ENCODE data around the gene SSB. TPM values are rescaled to one million over a fixed set of nuclear protein-coding genes. Genes with fewer than 3 reads are reported as not detected.

The SSB gene
- total and polyA plus RNA-seq, 2 of the 4 experiments (the other 2 are of a cell fraction): 41.2 to 75.5 TPM

GRCh38 chr2:169823996-169824372 lies 25.3 kb downstream of the SSB start (continued):
- no peak for TF ChIP-seq POLR2A (IDR thresholded peaks at IDR 0.05; ENCODE audit: low read depth, low read length)

- Histone ChIP-seq H3K9me3 (ENCODE audit: control insufficient read depth, insufficient read depth, low read length) (no peaks in the 10 kb centered on the region), H3K18ac (ENCODE audit: low read depth, low read length) (peak within 1 kb of the TSS; percentile 26), H2BK120ac (ENCODE audit: low read depth, low read length) (peak within 1 kb of the TSS; percentile 75), H4K8ac (ENCODE audit: low read depth in 2 of 2, low read length in 2 of 2) (peak within 1 kb of the TSS; percentile 66 to 73), H2BK5ac (ENCODE audit: low read depth, low read length, poor library complexity, severe bottlenecking) (peak within 1 kb of the TSS; percentile 78), H3K9ac (ENCODE audit: low read depth, low read length) (peak within 1 kb of the TSS; percentile 79), H3K23ac (ENCODE audit: low read depth, low read length) (peak within 1 kb of the TSS; percentile 96), H3K27ac (ENCODE audit: insufficient read depth, low read length) (peak within 1 kb of the TSS; percentile 88), H2BK15ac (ENCODE audit: low read depth, low read length) (peak within 1 kb of the TSS; percentile 12; the same call in 1 of the 3 replicates), H4K20me1 (ENCODE audit: insufficient read depth, low read length) (peaks cover 17% of the 10 kb centered on the region), H4K91ac (ENCODE audit: insufficient read depth, low read depth, low read length) (peak within 1 kb of the TSS; percentile 46), H3K27me3 (ENCODE audit: control insufficient read depth, insufficient read depth, low read length) (no peaks in the 10 kb centered on the region), H3K4ac (ENCODE audit: low read depth, low read length) (peak within 1 kb of the TSS; percentile 74), H3K56ac (ENCODE audit: extremely low read depth, insufficient read depth, low read length) (peak within 1 kb of the TSS; percentile 75; the same call in 1 of the 2 replicates), H3K4me3 (ENCODE audit: insufficient read depth, low read depth, low read length) (peak within 1 kb of the TSS; percentile 72), H3K14ac (replicated peaks; ENCODE audit: low read depth, low read length) (peak within 1 kb of the TSS; percentile 53), H3K79me1 (ENCODE audit: low read depth in 1 of 2, low read length in 2 of 2) (peaks cover 24 to 52% of the 10 kb centered on the region in 2 experiments), H2BK20ac (ENCODE audit: low read depth, low read length) (0 out of 2 replicates have a peak within 1 kb of the TSS, but pooled peaks have one; percentile 8), H3K9me1 (ENCODE audit: insufficient read depth, low read length) (0 out of 2 replicates have a peak, but pooled peaks cover 3% of the 10 kb centered on the region), H2AK5ac (ENCODE audit: low read depth, low read length) (peak within 1 kb of the TSS; percentile 22; the same call in 1 of the 2 replicates), H2AK9ac (replicated peaks; ENCODE audit: low read depth, low read length, poor library complexity) (peak within 1 kb of the TSS; percentile 59), H3K36me3 (ENCODE audit: control insufficient read depth, insufficient read depth, low read length) (peaks cover 2% of the 10 kb centered on the region; the same call in 1 of the 2 replicates), H3K4me2 (ENCODE audit: low read depth, low read length) (peak within 1 kb of the TSS; percentile 93), H4K5ac (ENCODE audit: low read depth, low read length) (peak within 1 kb of the TSS; percentile 93), H3K4me1 (ENCODE audit: control insufficient read depth, insufficient read depth, low read length) (peaks cover 4% of the 10 kb centered on the region), H2AFZ (replicated peaks; ENCODE audit: low read length, poor library complexity) (peak within 1 kb of the TSS; percentile 99)
- intact Hi-C loops (cut with micrococcal nuclease): loop anchor here (1.0 to 5.0 kb wide), 3 partner anchors 53 to 372 kb away; no protein-coding TSS in a partner anchor
- no TSS peak for BruUV-seq (replicated peaks)
- ChIA-PET CTCF (interaction anchor here (1.0 to 1.4 kb wide), 5 partner anchors 9 to 104 kb away, joined by 3 to 5 read pairs (median 4); no protein-coding TSS in a partner anchor), POLR2A (ENCODE audit: unreplicated experiment) (no interaction called here)
- WGBS, 2 experiments (ENCODE audit: extremely low coverage in 2 of 2, insufficient read length in 1 of 2): 0% methylated on average over 19 of the region's 61 CpGs; no CpG with 5 or more reads in 1 of the 2 experiments
- dilution Hi-C loops (cut with HindIII; ENCODE audit: low sequenced_read_pairs, unreplicated experiment): no loop called here
- peak; percentile 70 for DNase-seq
- TF ChIP-seq SMC3 (IDR thresholded peaks at IDR 0.05; ENCODE audit: low read depth, low read length) (peak; percentile 54), MXI1 (IDR thresholded peaks at IDR 0.05; ENCODE audit: borderline replicate concordance, low read depth, low read length) (peak; percentile 85), NFE2L2 (IDR thresholded peaks at IDR 0.05; ENCODE audit: low read depth, low read length) (no peak), RAD21 (IDR thresholded peaks at IDR 0.05; ENCODE audit: low read length) (peak; percentile 62), CHD1 (IDR thresholded peaks at IDR 0.05; ENCODE audit: low read depth, low read length) (no peak), RCOR1 (IDR thresholded peaks at IDR 0.05; ENCODE audit: insufficient replicate concordance, low read length) (no peak), USF2 (IDR thresholded peaks at IDR 0.05; ENCODE audit: low read depth, low read length) (no peak), CEBPB (IDR thresholded peaks at IDR 0.05; ENCODE audit: low read depth, low read length) (peak; percentile 60), MAZ (IDR thresholded peaks at IDR 0.05; ENCODE audit: borderline replicate concordance, low read depth, low read length) (peak; percentile 49; the same call in 1 of the 2 replicates), BHLHE40 (IDR thresholded peaks at IDR 0.05; ENCODE audit: low read depth, low read length) (peak; percentile 62; the same call in 1 of the 2 replicates)
- TF ChIP-seq, protein P1, sequence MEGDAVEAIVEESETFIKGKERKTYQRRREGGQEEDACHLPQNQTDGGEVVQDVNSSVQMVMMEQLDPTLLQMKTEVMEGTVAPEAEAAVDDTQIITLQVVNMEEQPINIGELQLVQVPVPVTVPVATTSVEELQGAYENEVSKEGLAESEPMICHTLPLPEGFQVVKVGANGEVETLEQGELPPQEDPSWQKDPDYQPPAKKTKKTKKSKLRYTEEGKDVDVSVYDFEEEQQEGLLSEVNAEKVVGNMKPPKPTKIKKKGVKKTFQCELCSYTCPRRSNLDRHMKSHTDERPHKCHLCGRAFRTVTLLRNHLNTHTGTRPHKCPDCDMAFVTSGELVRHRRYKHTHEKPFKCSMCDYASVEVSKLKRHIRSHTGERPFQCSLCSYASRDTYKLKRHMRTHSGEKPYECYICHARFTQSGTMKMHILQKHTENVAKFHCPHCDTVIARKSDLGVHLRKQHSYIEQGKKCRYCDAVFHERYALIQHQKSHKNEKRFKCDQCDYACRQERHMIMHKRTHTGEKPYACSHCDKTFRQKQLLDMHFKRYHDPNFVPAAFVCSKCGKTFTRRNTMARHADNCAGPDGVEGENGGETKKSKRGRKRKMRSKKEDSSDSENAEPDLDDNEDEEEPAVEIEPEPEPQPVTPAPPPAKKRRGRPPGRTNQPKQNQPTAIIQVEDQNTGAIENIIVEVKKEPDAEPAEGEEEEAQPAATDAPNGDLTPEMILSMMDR (conservative IDR thresholded peaks at IDR 0.05; ENCODE audit: low read depth, low read length): peak; percentile 99
- in situ Hi-C loops (cut with MboI; ENCODE audit: low sequenced_read_pairs): loop anchor here (25.0 kb wide), 1 partner anchor 1113 kb away; the partner anchor contains the start of gene GORASP2
- ATAC-seq (ENCODE audit: low read depth): peak; percentile 64
Measured at GRCh38 chr2:169824373-169825333, 26.0 kb downstream of the SSB start, which contains the start of gene METTL5. METTL5 (minus strand) TSS chr2:169824905; CDS start chr2:169824597, 308 bp downstream.

Data from IMR-90 (cell line).